GM23338 (cell line): Measurements from ENCODE around the gene PRSS36.

ENCODE experiments used
- EZH2 ChIP-seq: fragments of 200-600 bp; sonication (generic); IDR thresholded peaks from one replicate; pipeline ENCODE4 v1.8.0; 2017; ENCODE audit warnings: antibody characterized with exemption, mild to moderate bottlenecking, low read depth; ENCODE audit not compliant: unreplicated experiment
- TF ChIP-seq, protein P1 (sequence below), 2 experiments: fragments of 200-600 bp in 1 of 2; sonication (generic) in 1 of 2; conservative IDR thresholded peaks; 2 replicates each; pipeline versions ENCODE4 v1.5.1 to v1.6.1; 2016 to 2017; ENCODE audit warnings: antibody characterized with exemption in 2 of 2, low read depth in 2 of 2, mild to moderate bottlenecking in 2 of 2, moderate library complexity in 1 of 2

DNA sequence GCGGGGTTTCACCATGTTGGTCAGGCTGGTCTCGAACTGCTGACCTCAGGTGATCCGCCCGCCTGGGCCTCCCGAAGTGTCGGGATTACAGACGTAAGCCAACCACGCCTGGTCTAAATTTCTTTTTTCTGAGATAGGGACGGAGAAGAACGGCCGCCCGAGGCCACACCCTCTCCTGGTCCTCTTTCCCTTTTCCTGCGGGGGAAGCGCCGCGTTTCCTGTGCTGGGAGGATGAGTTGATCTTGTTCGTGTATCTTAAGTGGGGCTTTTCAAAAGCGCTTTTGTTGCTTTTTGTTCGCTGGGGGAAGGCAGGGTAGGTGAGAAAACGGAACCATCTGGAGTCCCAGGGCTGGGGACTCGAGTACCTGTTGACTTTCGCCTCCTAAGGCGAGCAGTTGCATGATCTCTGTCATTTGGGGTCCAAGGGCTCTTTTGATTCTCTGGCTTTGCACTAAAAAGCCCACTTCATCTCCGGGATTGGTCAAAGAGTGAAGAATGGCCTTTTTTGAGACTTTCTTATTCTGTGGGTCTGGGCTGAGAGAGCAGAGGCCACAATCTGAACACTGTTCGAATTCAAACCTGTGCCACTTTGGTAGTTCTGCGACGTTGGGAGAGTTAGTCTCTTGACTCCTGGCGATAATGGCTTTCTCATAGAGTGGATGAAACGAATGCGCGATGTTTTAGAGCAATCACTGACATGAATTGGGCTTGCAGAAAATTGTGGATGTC, 31.4 kb upstream of the PRSS36 start:
- TF ChIP-seq, protein P1, sequence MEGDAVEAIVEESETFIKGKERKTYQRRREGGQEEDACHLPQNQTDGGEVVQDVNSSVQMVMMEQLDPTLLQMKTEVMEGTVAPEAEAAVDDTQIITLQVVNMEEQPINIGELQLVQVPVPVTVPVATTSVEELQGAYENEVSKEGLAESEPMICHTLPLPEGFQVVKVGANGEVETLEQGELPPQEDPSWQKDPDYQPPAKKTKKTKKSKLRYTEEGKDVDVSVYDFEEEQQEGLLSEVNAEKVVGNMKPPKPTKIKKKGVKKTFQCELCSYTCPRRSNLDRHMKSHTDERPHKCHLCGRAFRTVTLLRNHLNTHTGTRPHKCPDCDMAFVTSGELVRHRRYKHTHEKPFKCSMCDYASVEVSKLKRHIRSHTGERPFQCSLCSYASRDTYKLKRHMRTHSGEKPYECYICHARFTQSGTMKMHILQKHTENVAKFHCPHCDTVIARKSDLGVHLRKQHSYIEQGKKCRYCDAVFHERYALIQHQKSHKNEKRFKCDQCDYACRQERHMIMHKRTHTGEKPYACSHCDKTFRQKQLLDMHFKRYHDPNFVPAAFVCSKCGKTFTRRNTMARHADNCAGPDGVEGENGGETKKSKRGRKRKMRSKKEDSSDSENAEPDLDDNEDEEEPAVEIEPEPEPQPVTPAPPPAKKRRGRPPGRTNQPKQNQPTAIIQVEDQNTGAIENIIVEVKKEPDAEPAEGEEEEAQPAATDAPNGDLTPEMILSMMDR (conservative IDR thresholded peaks at IDR 0.05; ENCODE audit: low read depth in 2 of 2), result no peak
- TF ChIP-seq EZH2, result no peak
